Pulmonary artery endothelial cell (primary cell): ENCODE results near the gene NRXN2. TPM values are rescaled to one million over a fixed set of nuclear protein-coding genes. Genes with fewer than 3 reads are reported as not detected.
"Not testable (repeated sequence)": the region's sequence is repeated elsewhere in the genome, so short reads cannot be mapped to it uniquely, and the experiment has no call there.

Source experiments
- DNase-seq: peaks from one replicate; pipeline ENCODE4 v3.0.0-alpha.2; 2011; ENCODE audit warnings: low read depth, low spot score
- total RNA-seq: library from RNA; depleted of rRNA; stranded (reverse); fragments of >200 nt; gene quantifications from 2 replicates; pipeline ENCODE4 v1.2.3, GENCODE V29; 2014

Gene NRXN2
- total RNA-seq, 1 donor from 2014 or later = not detected

- DNase-seq = no peak
These were observed 45.5 kb downstream of the NRXN2 start for GRCh38 chr11:64677441-64678023.

GRCh38 chr11:64676261-64676615, 46.8 kb downstream of the NRXN2 start:
- no peak for DNase-seq

- no peak for DNase-seq
These were observed 47.3 kb downstream of the NRXN2 start for GRCh38 chr11:64675450-64676260.

- DNase-seq = no peak
These were observed 48.2 kb downstream of the NRXN2 start for GRCh38 chr11:64674774-64675173.

- no peak for DNase-seq
These were observed 49.7 kb downstream of the NRXN2 start for GRCh38 chr11:64673279-64673678.

GRCh38 chr11:64672875-64673274, 50.1 kb downstream of the NRXN2 start:
- no peak for DNase-seq

GRCh38 chr11:64670975-64671374, 52.0 kb downstream of the NRXN2 start:
- DNase-seq = no peak

GRCh38 chr11:64667154-64667745, 55.7 kb downstream of the NRXN2 start:
- no peak for DNase-seq

GRCh38 chr11:64665411-64665821, 57.6 kb downstream of the NRXN2 start:
- no peak for DNase-seq

- DNase-seq = not testable (repeated sequence)
These were observed 58.6 kb downstream of the NRXN2 start for GRCh38 chr11:64664236-64664870.

- DNase-seq = no peak
These were observed 59.3 kb downstream of the NRXN2 start for GRCh38 chr11:64663656-64664055.

- DNase-seq = no peak
These were observed 61.4 kb downstream of the NRXN2 start for GRCh38 chr11:64661614-64662013.

- DNase-seq = no peak
These were observed 61.9 kb downstream of the NRXN2 start for GRCh38 chr11:64661146-64661545.

GRCh38 chr11:64660706-64661105, 62.3 kb downstream of the NRXN2 start:
- no peak for DNase-seq

- DNase-seq = no peak
These were observed 62.8 kb downstream of the NRXN2 start for GRCh38 chr11:64660205-64660604.

- no peak for DNase-seq
These were observed 63.4 kb downstream of the NRXN2 start for GRCh38 chr11:64659417-64660144.

GRCh38 chr11:64658265-64658664, 64.7 kb downstream of the NRXN2 start:
- no peak for DNase-seq

- no peak for DNase-seq
These were observed 66.1 kb downstream of the NRXN2 start for GRCh38 chr11:64656862-64657261.

GRCh38 chr11:64655941-64656601, 66.9 kb downstream of the NRXN2 start:
- no peak for DNase-seq

GRCh38 chr11:64654958-64655541, 67.9 kb downstream of the NRXN2 start:
- no peak for DNase-seq

- DNase-seq = no peak
These were observed 68.6 kb downstream of the NRXN2 start for GRCh38 chr11:64654439-64654838.
